LNCaP clone FGC (cell line): ENCODE results near the gene MANBA.

ENCODE experiments used
- DNase-seq: peaks from one replicate; pipeline ENCODE4 v3.0.0-alpha.2; 2011; ENCODE audit warnings: low read depth
- H3K4me3 ChIP-seq: 2 replicates; pipeline ENCODE4 v1.5.1; 2011; ENCODE audit warnings: mild to moderate bottlenecking, low read depth, low read length, control low read depth
- CTCF ChIP-seq: IDR thresholded peaks from 2 replicates; pipeline ENCODE4 v1.5.1; 2012; ENCODE audit warnings: mild to moderate bottlenecking; ENCODE audit not compliant: control insufficient read depth, insufficient read depth; ENCODE audit errors: extremely low read depth

Gene MANBA

GRCh38 chr4:102598086-102598761, 162.5 kb downstream of the MANBA start:
- DNase-seq, result no peak
- no peak overlapping the region for H3K4me3 ChIP-seq
- TF ChIP-seq CTCF, result no peak

- DNase-seq, result no peak
- TF ChIP-seq CTCF, result no peak
- no peak overlapping the region for H3K4me3 ChIP-seq
These were observed 164.2 kb downstream of the MANBA start for GRCh38 chr4:102596532-102596931.

GRCh38 chr4:102594000-102594399, 166.8 kb downstream of the MANBA start:
- DNase-seq, result no peak
- TF ChIP-seq CTCF, result no peak
- no peak overlapping the region for H3K4me3 ChIP-seq

GRCh38 chr4:102593147-102593546, 167.6 kb downstream of the MANBA start:
- no peak for TF ChIP-seq CTCF
- H3K4me3 ChIP-seq, result no peak overlapping the region
- DNase-seq, result no peak

- no peak for DNase-seq
- H3K4me3 ChIP-seq, result no peak overlapping the region
- no peak for TF ChIP-seq CTCF
These were observed 168.5 kb downstream of the MANBA start for GRCh38 chr4:102592256-102592655.

GRCh38 chr4:102589743-102590142, 171.0 kb downstream of the MANBA start:
- no peak for TF ChIP-seq CTCF
- DNase-seq, result no peak
- no peak overlapping the region for H3K4me3 ChIP-seq

- H3K4me3 ChIP-seq, result no peak overlapping the region
- DNase-seq, result no peak
- no peak for TF ChIP-seq CTCF
These were observed 174.1 kb downstream of the MANBA start for GRCh38 chr4:102586644-102587021.
